ENCODE measurements around the gene ZNF69. TPM values are rescaled to one million over a fixed set of nuclear protein-coding genes. Genes with fewer than 3 reads are reported as not detected.
A peak's percentile ranks its signal among the peaks of the same experiment; 100 is the strongest.
"Not testable (repeated sequence)": the region's sequence is repeated elsewhere in the genome, so short reads cannot be mapped to it uniquely, and the experiment has no call there.

Gene ZNF69
- total and polyA plus RNA-seq, 2 donors (not counting 3 experiments of a cell fraction or from before 2014, with no cell fraction given): 1.9 to 5.6 TPM

DNA sequence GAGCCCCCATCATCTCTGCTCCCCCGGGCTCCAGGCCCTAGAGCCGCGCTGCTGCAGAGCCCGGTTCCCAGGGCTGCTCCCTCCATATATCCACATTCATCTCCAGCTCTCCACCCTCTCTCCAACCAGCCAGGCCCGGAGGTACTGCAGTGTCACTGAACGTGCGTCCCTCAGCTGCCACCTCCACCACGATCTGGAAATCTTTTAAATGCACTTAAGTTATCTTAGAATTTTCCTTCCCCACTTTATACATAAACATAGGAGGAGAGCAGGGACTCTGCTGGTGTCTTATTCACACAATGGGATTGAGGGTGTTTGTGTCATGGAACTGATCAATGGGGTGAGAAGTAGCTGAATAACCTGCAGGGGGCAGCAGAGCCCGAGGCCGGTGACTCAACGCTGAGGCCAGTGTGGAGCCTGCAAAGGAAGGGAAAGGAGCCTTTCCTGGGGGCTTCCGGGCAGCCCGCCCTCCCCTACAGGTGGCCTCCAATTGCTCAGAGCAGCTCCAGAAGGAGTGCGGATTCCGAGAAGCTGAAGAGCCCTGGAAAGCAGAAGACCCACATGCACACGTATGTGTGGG is 7.8 kb upstream of the ZNF69 start:
- not testable (repeated sequence) for H3K9me3 ChIP-seq (replicated peaks; ENCODE audit: control insufficient read depth, insufficient read depth, low read length)

DNA sequence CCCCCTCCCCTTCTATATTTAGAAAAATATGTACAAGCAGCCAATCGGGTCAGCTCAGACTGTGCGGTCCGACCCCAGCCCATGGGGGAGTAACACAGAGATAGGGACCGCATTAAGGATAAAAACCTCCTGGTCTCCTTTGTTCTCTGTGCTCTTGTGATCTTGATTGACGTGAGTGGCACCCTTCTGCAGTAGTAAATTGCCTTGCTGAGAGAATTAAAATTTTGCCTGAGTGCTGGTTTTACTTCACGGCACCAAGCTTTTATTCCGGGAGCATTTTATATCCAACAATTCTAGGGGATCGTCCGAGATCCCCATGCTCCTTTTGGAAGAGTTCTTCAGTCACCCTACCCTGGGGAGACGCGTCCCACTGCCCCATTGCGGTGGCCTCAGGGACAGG is 7.0 kb upstream of the ZNF69 start:
- Histone ChIP-seq H3K27me3 (ENCODE audit: control insufficient read depth in 2 of 2, insufficient read depth in 2 of 2, low read length in 2 of 2) (no peaks in the 10 kb centered on the region), H3K4me2 (ENCODE audit: insufficient read depth, low read length) (no peak overlapping the region), H3K9me3 (replicated peaks; ENCODE audit: control insufficient read depth, insufficient read depth, low read length) (no peaks in the 10 kb centered on the region), H3K9me1 (replicated peaks; ENCODE audit: control insufficient read depth, extremely low read depth, insufficient read depth, low read length) (no peaks in the 10 kb centered on the region), H3K27ac (ENCODE audit: insufficient read depth, low read depth, low read length) (no peak overlapping the region), H3K36me3 (ENCODE audit: control insufficient read depth in 2 of 2, extremely low read depth in 1 of 2, insufficient read depth in 2 of 2, low read length in 2 of 2) (no peaks in the 10 kb centered on the region), H3K9ac (replicated peaks; ENCODE audit: extremely low read depth, insufficient read depth, low read length) (no peak overlapping the region), H4K20me1 (replicated peaks; ENCODE audit: control insufficient read depth, extremely low read depth, insufficient read depth, low read length) (no peaks in the 10 kb centered on the region), H3K4me1 (ENCODE audit: control insufficient read depth, extremely low read depth, insufficient read depth, low read length) (no peaks in the 10 kb centered on the region), H3K79me2 (ENCODE audit: control insufficient read depth, insufficient read depth, low read length) (no peaks in the 10 kb centered on the region), H2AFZ (ENCODE audit: low read depth, low read length) (no peak overlapping the region), H3K4me3 (replicated peaks in 1 of 3; ENCODE audit: insufficient read depth in 1 of 3, low read depth in 1 of 3, low read length in 3 of 3) (no peak overlapping the region)
- FAIRE-seq (no peak), DNase-seq (ENCODE audit: low read depth, low spot score) (no peak)
- TF ChIP-seq JUN (IDR thresholded peaks at IDR 0.05; ENCODE audit: borderline replicate concordance, insufficient read depth, insufficient read length, low read depth) (no peak), GATA2 (IDR thresholded peaks at IDR 0.05; ENCODE audit: insufficient read depth, insufficient read length, low read depth, low read length) (no peak), FOS (IDR thresholded peaks at IDR 0.05; ENCODE audit: borderline replicate concordance, insufficient read depth, low read length) (no peak), POLR2A (IDR thresholded peaks at IDR 0.05; ENCODE audit: low read depth, low read length) (no peak), MYC (IDR thresholded peaks at IDR 0.05; ENCODE audit: low read depth, low read length) (no peak)
- TF ChIP-seq, protein P1, sequence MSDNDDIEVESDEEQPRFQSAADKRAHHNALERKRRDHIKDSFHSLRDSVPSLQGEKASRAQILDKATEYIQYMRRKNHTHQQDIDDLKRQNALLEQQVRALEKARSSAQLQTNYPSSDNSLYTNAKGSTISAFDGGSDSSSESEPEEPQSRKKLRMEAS (IDR thresholded peaks at IDR 0.05; ENCODE audit: insufficient read depth, insufficient read length): no peak
- CTCF ChIA-PET: interaction anchor here (0.7 to 6.9 kb wide), 3 partner anchors 43 to 791 kb away, joined by 4 to 39 read pairs (median 5); no protein-coding TSS in a partner anchor
- dilution Hi-C loops (cut with MboI; ENCODE audit: extremely low pct_ligation_motif_present, low sequenced_read_pairs) (no loop called here), intact Hi-C loops (cut with micrococcal nuclease) (no loop called here)
- POLR2A ChIA-PET: no interaction called here
- no TSS peak for BruUV-seq (replicated peaks)

More for the DNA sequence above, 7.8 kb upstream of the ZNF69 start:
- H2AFZ ChIP-seq (ENCODE audit: low read depth, low read length); H3K9me1 ChIP-seq (replicated peaks; ENCODE audit: control insufficient read depth, extremely low read depth, insufficient read depth, low read length); H3K4me3 ChIP-seq (replicated peaks in 1 of 3; ENCODE audit: insufficient read depth in 1 of 3, low read depth in 1 of 3, low read length in 3 of 3); BruUV-seq (replicated peaks); H3K4me2 ChIP-seq (ENCODE audit: insufficient read depth, low read length); POLR2A ChIA-PET; H3K79me2 ChIP-seq (ENCODE audit: control insufficient read depth, insufficient read depth, low read length); DNase-seq (ENCODE audit: low read depth, low spot score); dilution Hi-C loops (cut with MboI; ENCODE audit: extremely low pct_ligation_motif_present, low sequenced_read_pairs); H3K27me3 ChIP-seq (ENCODE audit: control insufficient read depth in 2 of 2, insufficient read depth in 2 of 2, low read length in 2 of 2); H3K4me1 ChIP-seq (ENCODE audit: control insufficient read depth, extremely low read depth, insufficient read depth, low read length); H3K27ac ChIP-seq (ENCODE audit: insufficient read depth, low read depth, low read length); H3K9ac ChIP-seq (replicated peaks; ENCODE audit: extremely low read depth, insufficient read depth, low read length); H3K36me3 ChIP-seq (ENCODE audit: control insufficient read depth in 2 of 2, extremely low read depth in 1 of 2, insufficient read depth in 2 of 2, low read length in 2 of 2); H4K20me1 ChIP-seq (replicated peaks; ENCODE audit: control insufficient read depth, extremely low read depth, insufficient read depth, low read length); intact Hi-C loops (cut with micrococcal nuclease): not testable (repeated sequence)
- FAIRE-seq: peak; percentile 62
- TF ChIP-seq, protein P2, sequence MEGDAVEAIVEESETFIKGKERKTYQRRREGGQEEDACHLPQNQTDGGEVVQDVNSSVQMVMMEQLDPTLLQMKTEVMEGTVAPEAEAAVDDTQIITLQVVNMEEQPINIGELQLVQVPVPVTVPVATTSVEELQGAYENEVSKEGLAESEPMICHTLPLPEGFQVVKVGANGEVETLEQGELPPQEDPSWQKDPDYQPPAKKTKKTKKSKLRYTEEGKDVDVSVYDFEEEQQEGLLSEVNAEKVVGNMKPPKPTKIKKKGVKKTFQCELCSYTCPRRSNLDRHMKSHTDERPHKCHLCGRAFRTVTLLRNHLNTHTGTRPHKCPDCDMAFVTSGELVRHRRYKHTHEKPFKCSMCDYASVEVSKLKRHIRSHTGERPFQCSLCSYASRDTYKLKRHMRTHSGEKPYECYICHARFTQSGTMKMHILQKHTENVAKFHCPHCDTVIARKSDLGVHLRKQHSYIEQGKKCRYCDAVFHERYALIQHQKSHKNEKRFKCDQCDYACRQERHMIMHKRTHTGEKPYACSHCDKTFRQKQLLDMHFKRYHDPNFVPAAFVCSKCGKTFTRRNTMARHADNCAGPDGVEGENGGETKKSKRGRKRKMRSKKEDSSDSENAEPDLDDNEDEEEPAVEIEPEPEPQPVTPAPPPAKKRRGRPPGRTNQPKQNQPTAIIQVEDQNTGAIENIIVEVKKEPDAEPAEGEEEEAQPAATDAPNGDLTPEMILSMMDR (IDR thresholded peaks at IDR 0.05; ENCODE audit: extremely low read depth in 1 of 2, insufficient read depth in 1 of 2, low read depth in 1 of 2, low read length in 2 of 2): peak; percentile 22 to 25
- CTCF ChIA-PET: interaction anchor here (0.5 to 6.9 kb wide), 3 partner anchors 82 to 248 kb away, joined by 3 to 39 read pairs (median 4); no protein-coding TSS in a partner anchor
